HEK293 (cell line): ENCODE measurements around the gene TGM5.

Source experiments
- KLF16 ChIP-seq: fragments of 450-650 bp; formaldehyde crosslinking; IDR thresholded peaks from 2 replicates; pipeline ENCODE4 v1.5.1; 2017; ENCODE audit warnings: missing biosample characterization, missing genetic modification characterization
- ZBTB7A ChIP-seq: fragments of 450-650 bp; formaldehyde crosslinking; IDR thresholded peaks from 2 replicates; pipeline ENCODE4 v1.5.1; 2016; ENCODE audit warnings: low read depth, missing biosample characterization, missing genetic modification characterization
- ZNF174 ChIP-seq: fragments of 450-650 bp; formaldehyde crosslinking; IDR thresholded peaks from 2 replicates; pipeline ENCODE4 v1.5.0; 2017; ENCODE audit warnings: missing biosample characterization, mild to moderate bottlenecking, missing genetic modification characterization
- ZNF274 ChIP-seq, 2 experiments: fragments of 200-500 bp in 1 of 2; fragments of 450-650 bp in 1 of 2; sonication (Bioruptor generic) in 1 of 2; formaldehyde crosslinking in 1 of 2; IDR thresholded peaks; 2 replicates each; pipeline versions ENCODE4 v1.5.1 to v1.6.1; 2014 to 2016; ENCODE audit warnings: borderline replicate concordance in 1 of 2, inconsistent platforms in 1 of 2, low read length in 1 of 2, missing biosample characterization in 1 of 2, missing genetic modification characterization in 1 of 2
- ZNF514 ChIP-seq: fragments of 450-650 bp; formaldehyde crosslinking; IDR thresholded peaks from 2 replicates; pipeline ENCODE4 v1.5.1; 2016; ENCODE audit warnings: missing biosample characterization, missing genetic modification characterization
- ZNF600 ChIP-seq: fragments of 450-650 bp; formaldehyde crosslinking; IDR thresholded peaks from 2 replicates; pipeline ENCODE4 v1.5.1; 2016; ENCODE audit warnings: missing biosample characterization, missing genetic modification characterization
- ZNF629 ChIP-seq: fragments of 450-650 bp; formaldehyde crosslinking; IDR thresholded peaks from 2 replicates; pipeline ENCODE4 v1.5.1; 2017; ENCODE audit warnings: missing biosample characterization, missing genetic modification characterization
- ZNF792 ChIP-seq: fragments of 450-650 bp; formaldehyde crosslinking; IDR thresholded peaks from 2 replicates; pipeline ENCODE4 v1.5.1; 2016; ENCODE audit warnings: missing biosample characterization, missing genetic modification characterization
- TF ChIP-seq, protein P1 (sequence below): fragments of 450-650 bp; formaldehyde crosslinking; IDR thresholded peaks from 2 replicates; pipeline ENCODE4 v1.5.1; 2016; ENCODE audit warnings: missing biosample characterization, missing genetic modification characterization
- TF ChIP-seq, protein P2 (sequence below): fragments of 450-650 bp; formaldehyde crosslinking; IDR thresholded peaks from 2 replicates; pipeline ENCODE4 v1.5.1; 2016; ENCODE audit warnings: missing biosample characterization, missing genetic modification characterization

DNA sequence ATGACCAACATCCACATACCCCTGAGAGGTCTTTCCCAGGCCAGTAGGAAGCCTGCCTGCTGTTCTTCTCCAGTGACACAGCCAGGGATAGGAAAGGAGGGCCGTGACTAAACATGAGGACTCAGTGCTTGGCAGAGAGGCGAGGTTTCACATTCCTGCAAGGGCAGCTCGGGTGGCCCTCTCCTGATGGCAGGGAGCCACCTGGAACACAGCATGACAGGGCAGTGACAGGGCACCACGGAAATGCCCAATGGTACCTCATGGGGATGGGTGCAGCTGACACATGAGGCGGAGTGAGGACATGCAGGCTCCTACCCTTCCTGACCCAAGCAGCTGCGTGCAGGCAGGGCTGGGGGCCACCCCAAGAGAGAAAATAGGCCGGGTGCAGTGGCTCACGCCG, 7.4 kb upstream of the TGM5 start:
- TF ChIP-seq ZBTB7A (tag by site-specific recombination) (no peak), ZNF514 (tag by site-specific recombination) (no peak), ZNF174 (no peak), KLF16 (tag by site-specific recombination) (no peak), ZNF792 (no peak), ZNF600 (no peak), ZNF274 (IDR thresholded peaks at IDR 0.05; ENCODE audit: low read length) (no peak), ZNF274 (tag by site-specific recombination; IDR thresholded peaks at IDR 0.05; ENCODE audit: borderline replicate concordance) (no peak), ZNF629 (tag by site-specific recombination) (no peak)
- TF ChIP-seq, protein P1, sequence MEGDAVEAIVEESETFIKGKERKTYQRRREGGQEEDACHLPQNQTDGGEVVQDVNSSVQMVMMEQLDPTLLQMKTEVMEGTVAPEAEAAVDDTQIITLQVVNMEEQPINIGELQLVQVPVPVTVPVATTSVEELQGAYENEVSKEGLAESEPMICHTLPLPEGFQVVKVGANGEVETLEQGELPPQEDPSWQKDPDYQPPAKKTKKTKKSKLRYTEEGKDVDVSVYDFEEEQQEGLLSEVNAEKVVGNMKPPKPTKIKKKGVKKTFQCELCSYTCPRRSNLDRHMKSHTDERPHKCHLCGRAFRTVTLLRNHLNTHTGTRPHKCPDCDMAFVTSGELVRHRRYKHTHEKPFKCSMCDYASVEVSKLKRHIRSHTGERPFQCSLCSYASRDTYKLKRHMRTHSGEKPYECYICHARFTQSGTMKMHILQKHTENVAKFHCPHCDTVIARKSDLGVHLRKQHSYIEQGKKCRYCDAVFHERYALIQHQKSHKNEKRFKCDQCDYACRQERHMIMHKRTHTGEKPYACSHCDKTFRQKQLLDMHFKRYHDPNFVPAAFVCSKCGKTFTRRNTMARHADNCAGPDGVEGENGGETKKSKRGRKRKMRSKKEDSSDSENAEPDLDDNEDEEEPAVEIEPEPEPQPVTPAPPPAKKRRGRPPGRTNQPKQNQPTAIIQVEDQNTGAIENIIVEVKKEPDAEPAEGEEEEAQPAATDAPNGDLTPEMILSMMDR, result no peak
- TF ChIP-seq, protein P2, sequence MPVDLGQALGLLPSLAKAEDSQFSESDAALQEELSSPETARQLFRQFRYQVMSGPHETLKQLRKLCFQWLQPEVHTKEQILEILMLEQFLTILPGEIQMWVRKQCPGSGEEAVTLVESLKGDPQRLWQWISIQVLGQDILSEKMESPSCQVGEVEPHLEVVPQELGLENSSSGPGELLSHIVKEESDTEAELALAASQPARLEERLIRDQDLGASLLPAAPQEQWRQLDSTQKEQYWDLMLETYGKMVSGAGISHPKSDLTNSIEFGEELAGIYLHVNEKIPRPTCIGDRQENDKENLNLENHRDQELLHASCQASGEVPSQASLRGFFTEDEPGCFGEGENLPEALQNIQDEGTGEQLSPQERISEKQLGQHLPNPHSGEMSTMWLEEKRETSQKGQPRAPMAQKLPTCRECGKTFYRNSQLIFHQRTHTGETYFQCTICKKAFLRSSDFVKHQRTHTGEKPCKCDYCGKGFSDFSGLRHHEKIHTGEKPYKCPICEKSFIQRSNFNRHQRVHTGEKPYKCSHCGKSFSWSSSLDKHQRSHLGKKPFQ (tag by site-specific recombination), result no peak
